Tibial nerve (tissue), 4 donors: Measurements from ENCODE around the gene TPM3. TPM values are rescaled to one million over a fixed set of nuclear protein-coding genes. Genes with fewer than 3 reads are reported as not detected.

Source experiments
- DNase-seq, 2 donors: peaks; one replicate each; pipeline ENCODE4 v3.0.0-alpha.2; 2019; ENCODE audit warnings: low spot score in 2 of 2
- H3K27ac ChIP-seq, 4 donors: fragments of 200-600 bp; sonication (generic) in 3 of 4; one replicate each; pipeline ENCODE4 v1.5.1; 2017 to 2019; ENCODE audit warnings: mild to moderate bottlenecking in 1 of 4
- H3K27me3 ChIP-seq, 2 donors: fragments of 200-600 bp; sonication (generic) in 1 of 2; one replicate each; pipeline versions ENCODE4 v1.5.1 to v1.6.0; 2017 to 2019
- H3K36me3 ChIP-seq, 3 donors: fragments of 200-600 bp; sonication (generic); one replicate each; pipeline ENCODE4 v1.5.1; 2018 to 2019
- H3K4me1 ChIP-seq, 4 donors: fragments of 200-600 bp; sonication (generic) in 3 of 4; one replicate each; pipeline ENCODE4 v1.5.1; 2017 to 2019
- H3K4me3 ChIP-seq, 4 donors: fragments of 200-600 bp; sonication (generic) in 3 of 4; one replicate each; pipeline ENCODE4 v1.5.1; 2017 to 2019; ENCODE audit warnings: mild to moderate bottlenecking in 1 of 4, moderate library complexity in 1 of 4
- H3K9me3 ChIP-seq, 4 donors: fragments of 200-600 bp; sonication (generic) in 3 of 4; one replicate each; pipeline ENCODE4 v1.5.1; 2017 to 2019
- EP300 ChIP-seq, 2 donors: sonication (generic); formaldehyde crosslinking; IDR thresholded peaks; one replicate each; pipeline ENCODE4 v1.6.1; 2017; ENCODE audit warnings: antibody characterized with exemption in 2 of 2, mild to moderate bottlenecking in 1 of 2
- POLR2A ChIP-seq, 2 donors: fragments of 450-650 bp; IDR thresholded peaks; one replicate each; pipeline ENCODE4 v1.6.1; 2017; ENCODE audit warnings: antibody characterized with exemption in 2 of 2, mild to moderate bottlenecking in 2 of 2, moderate library complexity in 2 of 2
- WGBS, 2 donors: methylation state at CpG; one replicate each; pipeline ENCODE4 v1.1.5; 2018; 5-methylcytosine and 5-hydroxymethylcytosine counted together
- small RNA-seq: library from RNA; depleted of rRNA; stranded (forward); fragments of <200 nt; gene quantifications from one replicate; pipeline ENCODE3, GENCODE V24; 2016
- total RNA-seq, 4 donors: library from RNA; depleted of rRNA; stranded (reverse); fragments of >200 nt; gene quantifications; one replicate each; pipeline ENCODE4 v1.1.0, GENCODE V29; 2016
- TF ChIP-seq, protein P1 (sequence below), 5 experiments: fragments of 200-600 bp in 3 of 5; fragments of 450-650 bp in 2 of 5; sonication (generic) in 3 of 5; IDR thresholded peaks; one replicate each; pipeline ENCODE4 v1.5.1; 2016 to 2019; ENCODE audit warnings: antibody characterized with exemption in 5 of 5, mild to moderate bottlenecking in 3 of 5, moderate library complexity in 2 of 5

TPM3 gene
- total RNA-seq, 4 donors from 2014 or later: 170 to 251 (median 222) TPM

DNA sequence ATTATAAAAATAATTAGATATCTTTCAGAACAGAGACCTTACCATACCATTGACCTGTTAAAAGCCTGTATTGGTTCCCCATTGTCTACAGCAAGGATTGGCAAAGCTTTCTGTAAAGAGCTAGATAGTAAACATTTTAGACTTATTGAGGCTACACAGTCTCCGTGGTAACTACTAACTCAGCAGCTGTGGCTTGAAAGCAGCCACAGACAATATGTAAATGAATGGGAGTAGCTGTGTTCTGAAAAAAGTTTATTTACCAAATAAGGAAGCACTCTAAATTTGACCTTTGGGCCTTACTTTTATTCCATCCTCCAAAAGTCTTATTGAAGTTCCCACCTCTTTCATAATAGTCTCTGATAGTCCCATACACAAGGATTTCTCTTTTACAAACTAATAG, 76.7 kb downstream of the TPM3 start:
- H3K27me3 ChIP-seq: no peaks in the 10 kb centered on the region
- no peaks in the 10 kb centered on the region for H3K36me3 ChIP-seq
- no peak overlapping the region for H3K27ac ChIP-seq
- H3K4me1 ChIP-seq: no peaks in the 10 kb centered on the region
- WGBS, 2 donors: 20 to 29% methylated on average over 1 of the region's 1 CpG
- no peak for DNase-seq
- H3K4me3 ChIP-seq: no peak overlapping the region
- TF ChIP-seq, protein P1, sequence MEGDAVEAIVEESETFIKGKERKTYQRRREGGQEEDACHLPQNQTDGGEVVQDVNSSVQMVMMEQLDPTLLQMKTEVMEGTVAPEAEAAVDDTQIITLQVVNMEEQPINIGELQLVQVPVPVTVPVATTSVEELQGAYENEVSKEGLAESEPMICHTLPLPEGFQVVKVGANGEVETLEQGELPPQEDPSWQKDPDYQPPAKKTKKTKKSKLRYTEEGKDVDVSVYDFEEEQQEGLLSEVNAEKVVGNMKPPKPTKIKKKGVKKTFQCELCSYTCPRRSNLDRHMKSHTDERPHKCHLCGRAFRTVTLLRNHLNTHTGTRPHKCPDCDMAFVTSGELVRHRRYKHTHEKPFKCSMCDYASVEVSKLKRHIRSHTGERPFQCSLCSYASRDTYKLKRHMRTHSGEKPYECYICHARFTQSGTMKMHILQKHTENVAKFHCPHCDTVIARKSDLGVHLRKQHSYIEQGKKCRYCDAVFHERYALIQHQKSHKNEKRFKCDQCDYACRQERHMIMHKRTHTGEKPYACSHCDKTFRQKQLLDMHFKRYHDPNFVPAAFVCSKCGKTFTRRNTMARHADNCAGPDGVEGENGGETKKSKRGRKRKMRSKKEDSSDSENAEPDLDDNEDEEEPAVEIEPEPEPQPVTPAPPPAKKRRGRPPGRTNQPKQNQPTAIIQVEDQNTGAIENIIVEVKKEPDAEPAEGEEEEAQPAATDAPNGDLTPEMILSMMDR (IDR thresholded peaks at IDR 0.05): no peak
- no peak for TF ChIP-seq EP300 (IDR thresholded peaks at IDR 0.05)
- TF ChIP-seq POLR2A (IDR thresholded peaks at IDR 0.05): no peak
- H3K9me3 ChIP-seq: no peaks in the 10 kb centered on the region

Small RNAs within 50 kb of the gene (small RNA-seq; reads per million reads assigned to genes)
- gene MIR190B: 1.5 reads per million, percentile 46 among the genes with 10 or more reads in this experiment

Other genes starting within 250 kb of the TPM3 start
- 10 to 100 TPM; 42.8 to 78.0 (median 56.7) TPM for gene DENND4B, start 245.4 kb downstream of the TPM3 start, total RNA-seq
- gene CRTC2, start 233.5 kb downstream of the TPM3 start, total RNA-seq: 10 to 100 TPM; 17.4 to 43.7 (median 23.4) TPM
- gene SLC39A1, start 228.6 kb downstream of the TPM3 start, total RNA-seq: 100 to 1,000 TPM in 1 of 4 donors, 10 to 100 TPM in 3; 81.0 to 157 (median 92.4) TPM
- gene CREB3L4, start 224.2 kb downstream of the TPM3 start, total RNA-seq: 10 to 100 TPM; 10.2 to 17.5 (median 11.4) TPM
- 100 to 1,000 TPM; 149 to 289 (median 241) TPM for gene JTB, start 214.4 kb downstream of the TPM3 start, total RNA-seq
- 10 to 100 TPM; 23.0 to 60.3 (median 32.0) TPM for gene RAB13, start 205.8 kb downstream of the TPM3 start, total RNA-seq
- 1,000 to 10,000 TPM; 1,383 to 1,928 (median 1,729) TPM for gene RPS27, start 201.3 kb downstream of the TPM3 start, total RNA-seq
- gene NUP210L, start 37.0 kb downstream of the TPM3 start, total RNA-seq: under 1 TPM in 3 of 4 donors, not detected in 1; under 0.01 to 0.30 (median 0.21) TPM
- gene CFAP141, start 14.2 kb upstream of the TPM3 start, total RNA-seq: not detected
- gene UBAP2L, start 28.9 kb upstream of the TPM3 start, total RNA-seq: 10 to 100 TPM; 43.5 to 68.2 (median 55.7) TPM
- gene HAX1, start 80.5 kb upstream of the TPM3 start, total RNA-seq: 100 to 1,000 TPM in 3 of 4 donors, 10 to 100 TPM in 1; 93.9 to 120 (median 111) TPM
- gene AQP10, start 129.0 kb upstream of the TPM3 start, total RNA-seq: under 1 TPM in 1 of 4 donors, not detected in 3; 0.21 TPM
- gene ATP8B2, start 133.4 kb upstream of the TPM3 start, total RNA-seq: 100 to 1,000 TPM; 136 to 261 (median 156) TPM
- gene IL6R, start 213.2 kb upstream of the TPM3 start, total RNA-seq: 10 to 100 TPM; 31.6 to 53.7 (median 33.5) TPM